GM23248 (cell line): ENCODE measurements around the gene SLC6A11.

Experiments
- EZH2 ChIP-seq: fragments of 200-600 bp; sonication (generic); IDR thresholded peaks from 2 replicates; pipeline ENCODE4 v1.6.1; 2018; ENCODE audit warnings: antibody characterized with exemption, mild to moderate bottlenecking; ENCODE audit not compliant: insufficient read depth, poor library complexity, severe bottlenecking
- EZH2phosphoT487 ChIP-seq: fragments of 200-600 bp; sonication (generic); IDR thresholded peaks from 2 replicates; pipeline ENCODE4 v1.6.1; 2018; ENCODE audit warnings: antibody characterized with exemption, moderate library complexity, mild to moderate bottlenecking, low read depth; ENCODE audit not compliant: insufficient read depth

GRCh38 chr3:10774129-10774670, 41.8 kb upstream of the SLC6A11 start:
- TF ChIP-seq EZH2 = no peak
- no peak for TF ChIP-seq EZH2phosphoT487
